WTC11 (cell line): ENCODE data around the gene MFF. TPM values are rescaled to one million over a fixed set of nuclear protein-coding genes. Genes with fewer than 3 reads are reported as not detected.

Source experiments
- ATAC-seq: fragments of 200-7000 bp; cut with Tn5 transposase; 2 replicates; pipeline ENCODE4 v1.10.0; 2021; ENCODE audit warnings: mild to moderate bottlenecking, moderate library complexity
- CTCF ChIA-PET: fragments of 300-600 bp; sonication (Branson Sonifier 250); formaldehyde crosslinking; loops from one replicate; lab custom pipeline; 2021; ENCODE audit warnings: antibody characterized with exemption; lab: Charles Lee
- POLR2A ChIA-PET: fragments of 350-600 bp; sonication (Branson Sonifier 250); formaldehyde crosslinking; loops from one replicate; lab custom pipeline; 2021; ENCODE audit warnings: antibody characterized with exemption; lab: Charles Lee
- DNase-seq: peaks from one replicate; pipeline ENCODE4 v3.0.0; 2021; ENCODE audit warnings: low spot score
- H3K27ac Mint-ChIP-seq: 2 replicates; pipeline ENCODE4 v1.8.0; 2021; ENCODE audit warnings: mixed read lengths
- H3K27me3 Mint-ChIP-seq: 2 replicates; pipeline ENCODE4 v1.8.0; 2021; ENCODE audit warnings: low read depth, mild to moderate bottlenecking, moderate library complexity, mixed read lengths
- H3K36me3 Mint-ChIP-seq: 2 replicates; pipeline ENCODE4 v1.8.0; 2021; ENCODE audit warnings: mixed read lengths
- H3K4me1 Mint-ChIP-seq: 2 replicates; pipeline ENCODE4 v1.8.0; 2022; ENCODE audit warnings: mixed read lengths
- H3K4me3 Mint-ChIP-seq: 2 replicates; pipeline ENCODE4 v1.8.0; 2021; ENCODE audit warnings: mild to moderate bottlenecking, moderate library complexity, mixed read lengths
- H3K9me3 Mint-ChIP-seq: 2 replicates; pipeline ENCODE4 v1.8.0; 2021; ENCODE audit warnings: mixed read lengths
- ESRRA ChIP-seq: sonication (generic); formaldehyde crosslinking; IDR thresholded peaks from 2 replicates; pipeline ENCODE4 v1.8.1; 2022; ENCODE audit warnings: mild to moderate bottlenecking, missing genetic modification reagents, borderline replicate concordance
- FOXK1 ChIP-seq: sonication (generic); formaldehyde crosslinking; IDR thresholded peaks from 2 replicates; pipeline ENCODE4 v1.8.0; 2022; ENCODE audit warnings: mild to moderate bottlenecking, moderate library complexity, missing genetic modification reagents
- IRF2 ChIP-seq: sonication (generic); formaldehyde crosslinking; IDR thresholded peaks from 2 replicates; pipeline ENCODE4 v1.8.0; 2022; ENCODE audit warnings: low read depth, missing genetic modification reagents, borderline replicate concordance
- KAT7 ChIP-seq: sonication (generic); formaldehyde crosslinking; IDR thresholded peaks from 2 replicates; pipeline ENCODE4 v1.8.1; 2023; ENCODE audit warnings: missing genetic modification reagents, mild to moderate bottlenecking, borderline replicate concordance
- MYBL2 ChIP-seq: sonication (generic); formaldehyde crosslinking; IDR thresholded peaks from 2 replicates; pipeline ENCODE4 v1.8.1; 2023; ENCODE audit warnings: mild to moderate bottlenecking, moderate library complexity, missing genetic modification reagents
- NR3C1 ChIP-seq: sonication (generic); formaldehyde crosslinking; conservative IDR thresholded peaks from 2 replicates; pipeline ENCODE4 v1.8.1; 2023; ENCODE audit warnings: low read depth, mild to moderate bottlenecking, missing genetic modification reagents
- SMAD4 ChIP-seq: sonication (generic); formaldehyde crosslinking; IDR thresholded peaks from 2 replicates; pipeline ENCODE4 v1.8.0; 2022; ENCODE audit warnings: mild to moderate bottlenecking, missing genetic modification reagents
- SP1 ChIP-seq: sonication (generic); formaldehyde crosslinking; conservative IDR thresholded peaks from 2 replicates; pipeline ENCODE4 v1.8.1; 2022; ENCODE audit warnings: missing genetic modification reagents
- ZNF263 ChIP-seq: sonication (generic); formaldehyde crosslinking; IDR thresholded peaks from 2 replicates; pipeline ENCODE4 v1.8.1; 2022; ENCODE audit warnings: low read depth, mild to moderate bottlenecking, moderate library complexity, missing genetic modification reagents
- ZNF423 ChIP-seq: fragments of 250-450 bp; sonication (Bioruptor Pico); IDR thresholded peaks from 2 replicates; pipeline ENCODE4 v2.1.2; 2022; ENCODE audit warnings: mild to moderate bottlenecking, moderate library complexity
- total RNA-seq: library from RNA; stranded (reverse); gene quantifications from 3 replicates; pipeline ENCODE4 v1.2.3, GENCODE V29; 2021
- TF ChIP-seq, protein P1 (sequence below): fragments of 250-450 bp; sonication (Bioruptor Pico); conservative IDR thresholded peaks from 2 replicates; pipeline ENCODE4 v1.9.0; 2021; ENCODE audit warnings: mild to moderate bottlenecking
- TF ChIP-seq, protein P2 (sequence below): sonication (generic); formaldehyde crosslinking; IDR thresholded peaks from 2 replicates; pipeline ENCODE4 v1.8.1; 2022; ENCODE audit warnings: mild to moderate bottlenecking, missing genetic modification reagents, moderate library complexity, borderline replicate concordance
- TF ChIP-seq, protein P3 (sequence below): sonication (generic); formaldehyde crosslinking; IDR thresholded peaks from 2 replicates; pipeline ENCODE4 v1.8.1; 2023; ENCODE audit warnings: mild to moderate bottlenecking, moderate library complexity, missing genetic modification reagents
- TF ChIP-seq, protein P4 (sequence below): sonication (generic); formaldehyde crosslinking; IDR thresholded peaks from 2 replicates; pipeline ENCODE4 v1.8.0; 2022; ENCODE audit warnings: missing genetic modification reagents
- TF ChIP-seq, protein P5 (sequence below): sonication (generic); formaldehyde crosslinking; IDR thresholded peaks from 2 replicates; pipeline ENCODE4 v1.8.1; 2022; ENCODE audit warnings: missing genetic modification reagents, borderline replicate concordance
- TF ChIP-seq, protein P6 (sequence below): fragments of 250-450 bp; sonication (Bioruptor Pico); IDR thresholded peaks from 2 replicates; pipeline ENCODE4 v1.9.0; 2021; ENCODE audit warnings: mild to moderate bottlenecking
- TF ChIP-seq, protein P7 (sequence below): sonication (generic); formaldehyde crosslinking; IDR thresholded peaks from 2 replicates; pipeline ENCODE4 v1.8.1; 2022; ENCODE audit warnings: mild to moderate bottlenecking, moderate library complexity, missing genetic modification reagents

The MFF gene
- total RNA-seq, 1 experiment from 2014 or later: 78.5 TPM

DNA sequence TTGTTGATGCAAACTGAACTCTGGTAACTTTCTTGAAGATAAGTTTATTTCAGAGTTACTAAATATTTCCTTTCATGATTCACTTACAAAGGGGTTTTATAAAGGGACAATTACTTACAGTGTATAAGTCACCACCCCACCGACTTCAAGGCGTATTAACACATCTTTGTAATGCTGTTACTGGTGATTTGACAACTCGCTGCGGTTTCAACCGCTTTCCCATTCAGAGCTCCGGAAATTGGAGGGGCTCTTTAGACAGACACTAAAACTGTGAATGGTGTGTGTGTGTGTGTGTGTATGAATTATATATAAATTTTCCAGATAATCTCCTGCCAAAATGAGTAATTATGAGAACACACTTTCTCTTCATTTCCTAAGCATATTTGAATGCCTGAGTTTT lies 49.1 kb downstream of the MFF start:
- ATAC-seq (no peak), DNase-seq (no peak)
- TF ChIP-seq ZNF423 (CRISPR knock-in tag): no peak
- TF ChIP-seq, protein P1, sequence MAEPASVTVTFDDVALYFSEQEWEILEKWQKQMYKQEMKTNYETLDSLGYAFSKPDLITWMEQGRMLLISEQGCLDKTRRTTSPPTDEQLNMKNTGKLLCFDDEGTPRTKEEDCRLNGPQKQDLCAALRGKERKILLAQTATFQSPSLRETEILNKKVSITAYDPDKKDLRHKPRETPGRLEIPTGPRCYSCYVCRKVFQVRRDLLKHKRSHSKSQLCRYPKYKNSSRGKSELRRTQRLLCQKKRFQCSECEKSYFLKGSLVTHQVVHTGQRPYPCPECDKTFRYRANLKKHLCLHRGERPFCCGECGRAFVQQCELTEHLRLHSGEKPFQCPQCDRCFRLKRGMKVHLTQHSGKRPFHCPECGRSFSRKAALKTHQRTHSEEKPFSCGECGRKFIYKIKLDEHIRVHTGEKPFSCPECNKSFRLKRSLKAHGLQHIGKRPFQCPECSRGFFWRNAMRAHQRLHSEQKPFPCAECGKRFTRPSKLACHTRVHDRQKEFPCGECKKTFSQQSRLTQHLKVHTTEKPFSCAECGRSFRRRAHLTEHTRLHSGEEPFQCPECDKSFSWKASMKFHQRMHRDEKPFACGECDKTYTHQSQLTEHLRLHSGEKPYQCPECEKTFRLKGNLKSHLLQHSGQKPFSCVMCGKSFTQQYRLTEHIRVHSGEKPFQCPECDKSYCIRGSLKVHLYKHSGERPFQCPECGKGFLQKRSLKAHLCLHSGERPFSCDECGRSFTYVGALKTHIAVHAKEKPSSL (CRISPR knock-in tag): no peak
- no peak for TF ChIP-seq SP1
- no peak for TF ChIP-seq FOXK1 (CRISPR knock-in tag)
- no peak for TF ChIP-seq SMAD4 (CRISPR knock-in tag)
- TF ChIP-seq MYBL2 (CRISPR knock-in tag): no peak
- TF ChIP-seq, protein P2, sequence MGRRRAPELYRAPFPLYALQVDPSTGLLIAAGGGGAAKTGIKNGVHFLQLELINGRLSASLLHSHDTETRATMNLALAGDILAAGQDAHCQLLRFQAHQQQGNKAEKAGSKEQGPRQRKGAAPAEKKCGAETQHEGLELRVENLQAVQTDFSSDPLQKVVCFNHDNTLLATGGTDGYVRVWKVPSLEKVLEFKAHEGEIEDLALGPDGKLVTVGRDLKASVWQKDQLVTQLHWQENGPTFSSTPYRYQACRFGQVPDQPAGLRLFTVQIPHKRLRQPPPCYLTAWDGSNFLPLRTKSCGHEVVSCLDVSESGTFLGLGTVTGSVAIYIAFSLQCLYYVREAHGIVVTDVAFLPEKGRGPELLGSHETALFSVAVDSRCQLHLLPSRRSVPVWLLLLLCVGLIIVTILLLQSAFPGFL (CRISPR knock-in tag): no peak
- TF ChIP-seq, protein P3, sequence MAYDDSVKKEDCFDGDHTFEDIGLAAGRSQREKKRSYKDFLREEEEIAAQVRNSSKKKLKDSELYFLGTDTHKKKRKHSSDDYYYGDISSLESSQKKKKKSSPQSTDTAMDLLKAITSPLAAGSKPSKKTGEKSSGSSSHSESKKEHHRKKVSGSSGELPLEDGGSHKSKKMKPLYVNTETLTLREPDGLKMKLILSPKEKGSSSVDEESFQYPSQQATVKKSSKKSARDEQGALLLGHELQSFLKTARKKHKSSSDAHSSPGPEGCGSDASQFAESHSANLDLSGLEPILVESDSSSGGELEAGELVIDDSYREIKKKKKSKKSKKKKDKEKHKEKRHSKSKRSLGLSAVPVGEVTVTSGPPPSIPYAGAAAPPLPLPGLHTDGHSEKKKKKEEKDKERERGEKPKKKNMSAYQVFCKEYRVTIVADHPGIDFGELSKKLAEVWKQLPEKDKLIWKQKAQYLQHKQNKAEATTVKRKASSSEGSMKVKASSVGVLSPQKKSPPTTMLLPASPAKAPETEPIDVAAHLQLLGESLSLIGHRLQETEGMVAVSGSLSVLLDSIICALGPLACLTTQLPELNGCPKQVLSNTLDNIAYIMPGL: no peak
- Mint-ChIP-seq H3K9me3 (no peaks in the 10 kb centered on the region), H3K27me3 (no peaks in the 10 kb centered on the region), H3K4me1 (peaks cover 9% of the 10 kb centered on the region), H3K27ac (no peak overlapping the region), H3K36me3 (no peaks in the 10 kb centered on the region), H3K4me3 (no peak overlapping the region)
- ChIA-PET CTCF (no interaction called here), POLR2A (no interaction called here)

DNA sequence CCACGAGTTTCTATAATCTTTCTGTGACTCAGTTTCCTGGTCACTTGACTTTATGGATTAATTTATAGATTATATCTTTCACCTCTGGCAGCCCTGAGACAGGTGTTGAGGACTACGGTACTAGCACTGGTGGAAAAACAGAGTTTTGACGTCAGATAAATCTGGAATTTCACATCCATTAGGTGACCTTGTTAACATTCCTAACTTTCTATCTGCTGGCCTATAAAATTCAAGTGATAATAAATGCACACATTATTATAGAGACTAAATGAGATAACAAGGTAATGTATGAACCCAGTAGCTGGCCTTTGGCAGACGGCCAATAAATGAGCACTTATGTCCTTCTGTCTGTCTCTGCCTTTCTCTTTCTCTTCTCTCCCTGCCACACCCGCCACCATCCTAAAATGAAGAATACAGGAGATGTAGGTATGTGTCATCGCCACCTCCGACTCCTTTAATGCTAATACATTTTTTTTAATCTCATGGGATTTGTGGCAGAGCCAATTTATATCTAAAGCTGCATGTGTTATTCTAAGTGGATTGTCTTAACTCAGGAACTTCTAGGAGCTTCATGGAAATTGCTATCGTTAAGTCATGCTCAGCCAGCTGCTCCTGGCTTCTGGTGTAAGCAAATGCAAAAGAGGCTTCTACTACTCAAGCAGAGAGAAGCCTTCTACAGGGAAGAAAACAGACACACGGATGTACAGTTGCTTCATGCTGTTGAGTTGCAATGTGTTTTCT lies 51.8 kb downstream of the MFF start:
- peak; percentile 60 for ATAC-seq
- Mint-ChIP-seq H3K9me3 (no peaks in the 10 kb centered on the region), H3K36me3 (no peaks in the 10 kb centered on the region), H3K4me1 (peaks cover 9% of the 10 kb centered on the region), H3K4me3 (no peak overlapping the region), H3K27me3 (no peaks in the 10 kb centered on the region), H3K27ac (no peak overlapping the region)
- DNase-seq: no peak
- ChIA-PET CTCF (interaction anchor here (1.4 to 1.8 kb wide), 3 partner anchors 101 to 251 kb away, joined by 3 to 5 read pairs (median 4); no protein-coding TSS in a partner anchor), POLR2A (no interaction called here)
- TF ChIP-seq, protein P4, sequence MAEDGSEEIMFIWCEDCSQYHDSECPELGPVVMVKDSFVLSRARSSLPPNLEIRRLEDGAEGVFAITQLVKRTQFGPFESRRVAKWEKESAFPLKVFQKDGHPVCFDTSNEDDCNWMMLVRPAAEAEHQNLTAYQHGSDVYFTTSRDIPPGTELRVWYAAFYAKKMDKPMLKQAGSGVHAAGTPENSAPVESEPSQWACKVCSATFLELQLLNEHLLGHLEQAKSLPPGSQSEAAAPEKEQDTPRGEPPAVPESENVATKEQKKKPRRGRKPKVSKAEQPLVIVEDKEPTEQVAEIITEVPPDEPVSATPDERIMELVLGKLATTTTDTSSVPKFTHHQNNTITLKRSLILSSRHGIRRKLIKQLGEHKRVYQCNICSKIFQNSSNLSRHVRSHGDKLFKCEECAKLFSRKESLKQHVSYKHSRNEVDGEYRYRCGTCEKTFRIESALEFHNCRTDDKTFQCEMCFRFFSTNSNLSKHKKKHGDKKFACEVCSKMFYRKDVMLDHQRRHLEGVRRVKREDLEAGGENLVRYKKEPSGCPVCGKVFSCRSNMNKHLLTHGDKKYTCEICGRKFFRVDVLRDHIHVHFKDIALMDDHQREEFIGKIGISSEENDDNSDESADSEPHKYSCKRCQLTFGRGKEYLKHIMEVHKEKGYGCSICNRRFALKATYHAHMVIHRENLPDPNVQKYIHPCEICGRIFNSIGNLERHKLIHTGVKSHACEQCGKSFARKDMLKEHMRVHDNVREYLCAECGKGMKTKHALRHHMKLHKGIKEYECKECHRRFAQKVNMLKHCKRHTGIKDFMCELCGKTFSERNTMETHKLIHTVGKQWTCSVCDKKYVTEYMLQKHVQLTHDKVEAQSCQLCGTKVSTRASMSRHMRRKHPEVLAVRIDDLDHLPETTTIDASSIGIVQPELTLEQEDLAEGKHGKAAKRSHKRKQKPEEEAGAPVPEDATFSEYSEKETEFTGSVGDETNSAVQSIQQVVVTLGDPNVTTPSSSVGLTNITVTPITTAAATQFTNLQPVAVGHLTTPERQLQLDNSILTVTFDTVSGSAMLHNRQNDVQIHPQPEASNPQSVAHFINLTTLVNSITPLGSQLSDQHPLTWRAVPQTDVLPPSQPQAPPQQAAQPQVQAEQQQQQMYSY: no peak
- TF ChIP-seq KAT7 (CRISPR knock-in tag) (no peak), NR3C1 (no peak), IRF2 (CRISPR knock-in tag) (no peak), ESRRA (CRISPR knock-in tag) (no peak), ZNF263 (CRISPR knock-in tag) (no peak)
- TF ChIP-seq, protein P5, sequence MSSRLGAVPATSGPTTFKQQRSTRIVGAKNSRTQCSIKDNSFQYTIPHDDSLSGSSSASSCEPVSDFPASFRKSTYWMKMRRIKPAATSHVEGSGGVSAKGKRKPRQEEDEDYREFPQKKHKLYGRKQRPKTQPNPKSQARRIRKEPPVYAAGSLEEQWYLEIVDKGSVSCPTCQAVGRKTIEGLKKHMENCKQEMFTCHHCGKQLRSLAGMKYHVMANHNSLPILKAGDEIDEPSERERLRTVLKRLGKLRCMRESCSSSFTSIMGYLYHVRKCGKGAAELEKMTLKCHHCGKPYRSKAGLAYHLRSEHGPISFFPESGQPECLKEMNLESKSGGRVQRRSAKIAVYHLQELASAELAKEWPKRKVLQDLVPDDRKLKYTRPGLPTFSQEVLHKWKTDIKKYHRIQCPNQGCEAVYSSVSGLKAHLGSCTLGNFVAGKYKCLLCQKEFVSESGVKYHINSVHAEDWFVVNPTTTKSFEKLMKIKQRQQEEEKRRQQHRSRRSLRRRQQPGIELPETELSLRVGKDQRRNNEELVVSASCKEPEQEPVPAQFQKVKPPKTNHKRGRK (CRISPR knock-in tag): no peak
- TF ChIP-seq, protein P6, sequence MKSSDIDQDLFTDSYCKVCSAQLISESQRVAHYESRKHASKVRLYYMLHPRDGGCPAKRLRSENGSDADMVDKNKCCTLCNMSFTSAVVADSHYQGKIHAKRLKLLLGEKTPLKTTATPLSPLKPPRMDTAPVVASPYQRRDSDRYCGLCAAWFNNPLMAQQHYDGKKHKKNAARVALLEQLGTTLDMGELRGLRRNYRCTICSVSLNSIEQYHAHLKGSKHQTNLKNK (CRISPR knock-in tag): no peak
- TF ChIP-seq, protein P7, sequence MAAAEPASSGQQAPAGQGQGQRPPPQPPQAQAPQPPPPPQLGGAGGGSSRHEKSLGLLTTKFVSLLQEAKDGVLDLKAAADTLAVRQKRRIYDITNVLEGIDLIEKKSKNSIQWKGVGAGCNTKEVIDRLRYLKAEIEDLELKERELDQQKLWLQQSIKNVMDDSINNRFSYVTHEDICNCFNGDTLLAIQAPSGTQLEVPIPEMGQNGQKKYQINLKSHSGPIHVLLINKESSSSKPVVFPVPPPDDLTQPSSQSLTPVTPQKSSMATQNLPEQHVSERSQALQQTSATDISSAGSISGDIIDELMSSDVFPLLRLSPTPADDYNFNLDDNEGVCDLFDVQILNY: no peak
- TF ChIP-seq, protein P3: no peak
